Suprapubic skin (tissue), 4 donors: ENCODE data around the gene SPRED1. TPM values are rescaled to one million over a fixed set of nuclear protein-coding genes. Genes with fewer than 3 reads are reported as not detected.
"Not testable (repeated sequence)": the region's sequence is repeated elsewhere in the genome, so short reads cannot be mapped to it uniquely, and the experiment has no call there.

Experiments used
- DNase-seq, 2 donors: peaks; one replicate each; pipeline ENCODE4 v3.0.0-alpha.2; 2019; ENCODE audit warnings: low spot score in 2 of 2
- H3K27ac ChIP-seq: fragments of 200-600 bp; sonication (generic); one replicate; pipeline ENCODE4 v1.5.1; 2019
- H3K27me3 ChIP-seq: fragments of 200-600 bp; sonication (generic); one replicate; pipeline ENCODE4 v1.5.1; 2019
- H3K36me3 ChIP-seq: fragments of 200-600 bp; sonication (generic); one replicate; pipeline ENCODE4 v1.5.1; 2019
- H3K4me1 ChIP-seq: fragments of 200-600 bp; sonication (generic); one replicate; pipeline ENCODE4 v1.5.1; 2019
- H3K4me3 ChIP-seq: fragments of 200-600 bp; sonication (generic); one replicate; pipeline ENCODE4 v1.5.1; 2019; ENCODE audit warnings: mild to moderate bottlenecking
- H3K9me3 ChIP-seq: fragments of 200-600 bp; sonication (generic); one replicate; pipeline ENCODE4 v1.5.1; 2019
- EP300 ChIP-seq: sonication (generic); formaldehyde crosslinking; IDR thresholded peaks from one replicate; pipeline ENCODE4 v1.6.1; 2017; ENCODE audit warnings: antibody characterized with exemption
- POLR2A ChIP-seq, 2 donors: fragments of 450-650 bp; IDR thresholded peaks; one replicate each; pipeline ENCODE4 v1.6.1; 2017; ENCODE audit warnings: antibody characterized with exemption in 2 of 2, mild to moderate bottlenecking in 2 of 2, moderate library complexity in 2 of 2
- POLR2AphosphoS5 ChIP-seq, 3 donors: sonication (generic); formaldehyde crosslinking; IDR thresholded peaks; one replicate each; pipeline ENCODE4 v1.6.1; 2017; ENCODE audit warnings: antibody characterized with exemption in 3 of 3
- WGBS: methylation state at CpG from one replicate; pipeline ENCODE4 v1.1.5; 2018; 5-methylcytosine and 5-hydroxymethylcytosine counted together
- total RNA-seq, 4 donors: library from RNA; depleted of rRNA; stranded (reverse); fragments of >200 nt; gene quantifications; one replicate each; pipeline ENCODE4 v1.1.0, GENCODE V29; 2016
- TF ChIP-seq, protein P1 (sequence below), 2 donors: fragments of 200-600 bp in 1 of 2; fragments of 450-650 bp in 1 of 2; sonication (generic) in 1 of 2; IDR thresholded peaks; one replicate each; pipeline ENCODE4 v1.5.1; 2016 to 2019; ENCODE audit warnings: antibody characterized with exemption in 2 of 2, mild to moderate bottlenecking in 1 of 2, moderate library complexity in 1 of 2

The SPRED1 gene
- total RNA-seq, 4 donors from 2014 or later: 8.8 to 17.6 (median 12.8) TPM

DNA sequence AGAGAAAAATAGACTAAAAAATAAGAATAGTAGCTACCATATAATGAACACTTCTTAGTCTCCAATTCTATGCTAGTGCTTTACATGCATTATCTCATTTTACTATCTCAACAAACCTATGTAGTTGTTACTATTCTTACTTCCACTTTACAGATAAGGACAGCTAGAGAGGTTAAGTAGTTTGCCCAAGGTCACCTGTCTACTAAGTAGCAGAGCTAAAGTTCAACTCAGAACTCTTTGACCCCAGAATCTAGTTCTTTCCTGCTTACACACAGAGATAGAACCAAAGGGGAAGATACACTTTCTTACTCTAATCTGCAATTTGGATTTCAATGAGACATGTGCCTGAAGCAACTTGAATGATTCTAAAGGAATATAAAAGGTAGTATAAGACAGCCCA is 24.7 kb upstream of the SPRED1 start:
- no peaks in the 10 kb centered on the region for H3K27me3 ChIP-seq
- H3K36me3 ChIP-seq: no peaks in the 10 kb centered on the region
- H3K27ac ChIP-seq: no peak overlapping the region
- H3K9me3 ChIP-seq: no peaks in the 10 kb centered on the region
- TF ChIP-seq POLR2AphosphoS5 (IDR thresholded peaks at IDR 0.05): no peak
- no peak for TF ChIP-seq POLR2A (IDR thresholded peaks at IDR 0.05)
- TF ChIP-seq EP300: no peak
- TF ChIP-seq, protein P1, sequence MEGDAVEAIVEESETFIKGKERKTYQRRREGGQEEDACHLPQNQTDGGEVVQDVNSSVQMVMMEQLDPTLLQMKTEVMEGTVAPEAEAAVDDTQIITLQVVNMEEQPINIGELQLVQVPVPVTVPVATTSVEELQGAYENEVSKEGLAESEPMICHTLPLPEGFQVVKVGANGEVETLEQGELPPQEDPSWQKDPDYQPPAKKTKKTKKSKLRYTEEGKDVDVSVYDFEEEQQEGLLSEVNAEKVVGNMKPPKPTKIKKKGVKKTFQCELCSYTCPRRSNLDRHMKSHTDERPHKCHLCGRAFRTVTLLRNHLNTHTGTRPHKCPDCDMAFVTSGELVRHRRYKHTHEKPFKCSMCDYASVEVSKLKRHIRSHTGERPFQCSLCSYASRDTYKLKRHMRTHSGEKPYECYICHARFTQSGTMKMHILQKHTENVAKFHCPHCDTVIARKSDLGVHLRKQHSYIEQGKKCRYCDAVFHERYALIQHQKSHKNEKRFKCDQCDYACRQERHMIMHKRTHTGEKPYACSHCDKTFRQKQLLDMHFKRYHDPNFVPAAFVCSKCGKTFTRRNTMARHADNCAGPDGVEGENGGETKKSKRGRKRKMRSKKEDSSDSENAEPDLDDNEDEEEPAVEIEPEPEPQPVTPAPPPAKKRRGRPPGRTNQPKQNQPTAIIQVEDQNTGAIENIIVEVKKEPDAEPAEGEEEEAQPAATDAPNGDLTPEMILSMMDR (IDR thresholded peaks at IDR 0.05): no peak
- DNase-seq: no peak
- peaks cover 5% of the 10 kb centered on the region for H3K4me1 ChIP-seq
- H3K4me3 ChIP-seq: no peak overlapping the region

DNA sequence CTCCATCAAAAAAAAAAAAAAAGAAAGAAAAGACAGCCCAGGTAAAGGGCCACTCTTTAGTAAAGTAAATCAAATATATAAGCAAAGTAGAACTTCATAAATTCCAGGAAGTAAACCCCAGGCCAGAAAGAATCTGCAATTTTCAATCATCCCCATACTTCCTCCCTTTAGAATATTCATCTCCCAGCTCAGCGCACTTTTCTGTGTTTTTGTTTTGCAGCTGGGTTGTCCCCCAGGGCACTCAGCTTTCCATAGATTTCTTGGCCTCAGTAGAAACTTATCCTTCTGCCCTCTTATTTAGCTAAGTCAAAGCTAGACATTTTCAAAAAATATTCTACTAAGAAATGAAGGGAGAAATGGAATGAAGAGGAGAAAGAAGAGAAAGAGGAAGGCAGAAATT is 24.0 kb upstream of the SPRED1 start:
- H3K9me3 ChIP-seq: no peaks in the 10 kb centered on the region
- no peak overlapping the region for H3K4me3 ChIP-seq
- DNase-seq: no peak
- no peaks in the 10 kb centered on the region for H3K36me3 ChIP-seq
- TF ChIP-seq, protein P1 (IDR thresholded peaks at IDR 0.05): no peak
- TF ChIP-seq POLR2AphosphoS5 (IDR thresholded peaks at IDR 0.05) (no peak), POLR2A (IDR thresholded peaks at IDR 0.05) (no peak), EP300 (no peak)
- H3K4me1 ChIP-seq: peaks cover 5% of the 10 kb centered on the region
- no peaks in the 10 kb centered on the region for H3K27me3 ChIP-seq
- H3K27ac ChIP-seq: no peak overlapping the region
- 76% methylated on average over 1 of the region's 1 CpG for WGBS

DNA sequence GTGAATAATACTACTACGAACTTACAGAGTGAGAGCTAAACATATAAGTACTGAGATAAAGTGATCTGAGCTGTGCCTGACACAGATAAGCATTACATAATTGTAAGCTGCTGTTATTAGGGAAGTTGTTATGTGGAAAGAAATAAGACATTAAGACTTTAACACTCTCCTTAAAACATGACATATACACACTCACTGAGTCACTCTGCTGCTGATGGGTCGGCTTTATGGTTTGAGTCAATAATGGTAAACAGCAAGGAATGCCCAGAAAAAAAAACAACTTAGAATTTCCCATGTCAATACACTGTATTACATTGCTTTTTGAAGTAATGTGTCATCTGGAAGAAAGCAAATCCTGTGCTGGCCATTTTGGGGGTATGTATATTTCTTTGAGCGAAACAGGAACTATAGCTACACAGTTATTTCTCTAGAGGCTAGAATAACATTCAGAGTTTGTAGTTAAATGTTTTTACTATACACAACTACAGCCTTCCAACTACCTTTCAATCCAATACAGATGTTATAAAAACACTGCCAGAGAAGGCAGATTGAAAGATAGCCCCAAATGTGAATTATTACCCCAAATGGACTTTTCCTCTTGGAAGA is 22.8 kb upstream of the SPRED1 start:
- H3K4me3 ChIP-seq: no peak overlapping the region
- no peak overlapping the region for H3K27ac ChIP-seq
- no peaks in the 10 kb centered on the region for H3K27me3 ChIP-seq
- peaks cover 5% of the 10 kb centered on the region for H3K4me1 ChIP-seq
- 91% methylated on average over 3 of the region's 3 CpGs for WGBS
- TF ChIP-seq, protein P1 (IDR thresholded peaks at IDR 0.05): no peak
- no peak for TF ChIP-seq POLR2A (IDR thresholded peaks at IDR 0.05)
- H3K36me3 ChIP-seq: no peaks in the 10 kb centered on the region
- DNase-seq: no peak
- H3K9me3 ChIP-seq: no peaks in the 10 kb centered on the region

DNA sequence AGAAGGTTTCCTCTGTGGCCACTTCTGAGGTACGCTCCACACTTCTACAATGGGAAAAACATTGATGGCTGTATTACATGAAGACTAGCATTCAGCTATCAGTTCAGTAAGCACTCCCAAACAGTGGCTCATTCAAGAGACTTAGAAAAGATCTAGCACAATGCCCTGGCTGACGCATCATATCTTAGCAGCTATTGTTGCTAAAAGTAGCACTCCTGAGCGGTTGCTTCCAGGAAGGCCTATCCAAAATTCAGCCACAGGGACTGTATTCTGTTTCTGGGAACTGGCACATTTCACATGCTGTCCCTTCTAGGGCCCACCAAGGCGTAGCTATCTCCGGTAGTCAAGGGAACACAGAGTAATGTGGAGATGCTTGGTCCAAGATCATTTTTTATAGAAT is 21.2 kb upstream of the SPRED1 start:
- no peak overlapping the region for H3K4me3 ChIP-seq
- WGBS: 93% methylated on average over 5 of the region's 5 CpGs
- peaks cover 5% of the 10 kb centered on the region for H3K4me1 ChIP-seq
- TF ChIP-seq, protein P1 (IDR thresholded peaks at IDR 0.05): no peak
- TF ChIP-seq POLR2A (IDR thresholded peaks at IDR 0.05): no peak
- TF ChIP-seq EP300: no peak
- TF ChIP-seq POLR2AphosphoS5 (IDR thresholded peaks at IDR 0.05): no peak
- no peak overlapping the region for H3K27ac ChIP-seq
- no peak for DNase-seq
- no peaks in the 10 kb centered on the region for H3K9me3 ChIP-seq
- H3K36me3 ChIP-seq: no peaks in the 10 kb centered on the region
- no peaks in the 10 kb centered on the region for H3K27me3 ChIP-seq

DNA sequence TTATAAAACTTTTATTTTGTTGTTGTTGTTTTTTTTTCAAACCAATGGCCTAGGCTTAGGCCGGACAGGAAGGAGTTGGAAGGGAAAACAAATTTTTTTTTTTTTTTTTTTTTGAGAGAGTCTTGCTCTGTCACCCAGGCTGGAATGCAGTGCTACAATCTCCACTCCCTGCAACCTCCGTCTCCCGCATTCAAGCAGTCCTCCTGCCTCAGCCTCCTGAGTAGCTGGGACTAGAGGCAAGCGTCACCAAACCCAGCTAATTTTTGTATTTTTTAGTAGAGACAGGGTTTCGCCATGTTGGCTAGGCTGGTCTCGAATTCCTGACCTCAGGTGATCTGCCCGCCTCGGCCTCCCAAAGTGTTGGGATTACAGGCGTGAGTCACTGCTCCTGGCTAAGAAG is 15.6 kb upstream of the SPRED1 start:
- H3K9me3 ChIP-seq, H3K27ac ChIP-seq, DNase-seq, H3K27me3 ChIP-seq, H3K4me1 ChIP-seq, H3K4me3 ChIP-seq, H3K36me3 ChIP-seq: not testable (repeated sequence)
- WGBS: 97% methylated on average over 9 of the region's 9 CpGs

DNA sequence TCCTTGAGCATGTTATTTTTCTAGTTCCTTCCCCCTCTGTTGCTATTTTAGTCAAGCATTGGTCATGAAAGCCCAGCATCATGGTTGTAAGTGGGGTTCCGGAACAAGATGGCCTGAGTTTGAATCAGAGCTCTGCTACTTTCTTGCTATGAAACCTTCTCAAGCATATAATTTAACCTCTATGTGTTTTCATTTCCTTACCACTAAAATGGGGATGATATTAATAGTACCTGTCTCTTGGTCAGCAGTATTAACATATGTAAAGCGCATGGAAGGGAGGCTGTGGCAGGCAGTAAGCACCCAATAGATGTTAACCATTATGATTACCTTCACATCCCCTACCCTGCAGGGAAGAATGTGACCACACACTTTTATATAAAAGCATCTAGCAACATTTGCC is 14.3 kb upstream of the SPRED1 start:
- WGBS: 100% methylated on average over 2 of the region's 2 CpGs
- Histone ChIP-seq H3K27me3 (no peaks in the 10 kb centered on the region), H3K4me3 (no peak overlapping the region), H3K36me3 (no peaks in the 10 kb centered on the region), H3K27ac (no peak overlapping the region), H3K9me3 (no peaks in the 10 kb centered on the region), H3K4me1 (no peaks in the 10 kb centered on the region)
- TF ChIP-seq EP300: no peak
- TF ChIP-seq, protein P1 (IDR thresholded peaks at IDR 0.05): no peak
- no peak for TF ChIP-seq POLR2A (IDR thresholded peaks at IDR 0.05)
- no peak for DNase-seq
